HL-60 (cell line): ENCODE results near the gene DPY30.

ENCODE experiments used
- DNase-seq, 2 experiments: peaks; one replicate each; pipeline ENCODE4 v3.0.0-alpha.2; 2010 to 2020; ENCODE audit warnings: low read depth in 1 of 2, low spot score in 1 of 2
- H3K27ac ChIP-seq: fragments of 250-450 bp; sonication (Bioruptor Pico); replicated peaks from 2 replicates; pipeline ENCODE4 v1.5.1; 2020; ENCODE audit warnings: mild to moderate bottlenecking, moderate library complexity
- H3K27me3 ChIP-seq: fragments of 250-450 bp; sonication (Bioruptor Pico); 2 replicates; pipeline ENCODE4 v1.5.1; 2021; ENCODE audit warnings: mild to moderate bottlenecking, moderate library complexity; ENCODE audit not compliant: insufficient read depth, poor library complexity, severe bottlenecking
- H3K4me3 ChIP-seq: replicated peaks from 2 replicates; pipeline ENCODE4 v1.5.1; 2011; ENCODE audit warnings: mild to moderate bottlenecking, control low read depth, low read length; ENCODE audit not compliant: insufficient read depth
- CTCF ChIP-seq: IDR thresholded peaks from one replicate; pipeline ENCODE4 v1.5.1; 2011; ENCODE audit warnings: low read length, control low read depth, inconsistent platforms; ENCODE audit not compliant: insufficient read depth
- GABPA ChIP-seq: IDR thresholded peaks from 2 replicates; pipeline ENCODE4 v1.6.1; 2012; ENCODE audit warnings: low read depth
- POLR2AphosphoS5 ChIP-seq: IDR thresholded peaks from 2 replicates; pipeline ENCODE4 v1.6.1; 2012; ENCODE audit warnings: low read depth
- SPI1 ChIP-seq: IDR thresholded peaks from 2 replicates; pipeline ENCODE4 v1.6.1; 2012; ENCODE audit warnings: low read depth, mild to moderate bottlenecking, borderline replicate concordance
- TF ChIP-seq, protein P1 (sequence below): IDR thresholded peaks from 2 replicates; pipeline ENCODE4 v1.6.1; 2012; ENCODE audit warnings: low read depth; ENCODE audit not compliant: insufficient replicate concordance

DPY30 gene

DNA sequence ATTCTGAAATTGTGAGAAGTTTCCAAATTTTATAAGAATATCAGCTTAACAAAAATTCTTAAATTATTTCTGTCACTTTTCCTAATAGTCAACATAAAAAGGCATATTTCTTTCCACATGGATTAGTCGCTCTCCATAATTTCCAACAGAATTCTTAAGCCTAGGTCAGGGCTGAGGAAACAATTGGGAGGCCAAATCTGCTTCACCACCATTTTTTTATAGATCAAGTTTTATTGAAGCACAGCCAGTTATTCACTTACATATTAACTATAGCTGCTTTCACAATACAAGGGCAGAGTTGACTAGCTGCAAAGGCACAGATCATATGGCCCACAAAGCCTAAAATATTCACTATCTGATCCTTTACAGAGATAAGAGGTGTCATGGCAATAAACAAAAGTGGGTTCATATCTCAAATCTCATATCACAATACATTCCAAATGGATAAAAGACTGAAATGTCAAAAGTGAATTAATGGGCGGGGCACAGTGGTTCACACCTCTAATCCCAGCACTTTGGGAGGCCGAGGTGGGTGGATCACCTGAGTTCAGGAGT, 47.5 kb downstream of the DPY30 start:
- DNase-seq, result no peak
- no peak overlapping the region for H3K27ac ChIP-seq
- TF ChIP-seq CTCF, result no peak
- no peak for TF ChIP-seq SPI1
- no peak for TF ChIP-seq POLR2AphosphoS5
- TF ChIP-seq, protein P1, sequence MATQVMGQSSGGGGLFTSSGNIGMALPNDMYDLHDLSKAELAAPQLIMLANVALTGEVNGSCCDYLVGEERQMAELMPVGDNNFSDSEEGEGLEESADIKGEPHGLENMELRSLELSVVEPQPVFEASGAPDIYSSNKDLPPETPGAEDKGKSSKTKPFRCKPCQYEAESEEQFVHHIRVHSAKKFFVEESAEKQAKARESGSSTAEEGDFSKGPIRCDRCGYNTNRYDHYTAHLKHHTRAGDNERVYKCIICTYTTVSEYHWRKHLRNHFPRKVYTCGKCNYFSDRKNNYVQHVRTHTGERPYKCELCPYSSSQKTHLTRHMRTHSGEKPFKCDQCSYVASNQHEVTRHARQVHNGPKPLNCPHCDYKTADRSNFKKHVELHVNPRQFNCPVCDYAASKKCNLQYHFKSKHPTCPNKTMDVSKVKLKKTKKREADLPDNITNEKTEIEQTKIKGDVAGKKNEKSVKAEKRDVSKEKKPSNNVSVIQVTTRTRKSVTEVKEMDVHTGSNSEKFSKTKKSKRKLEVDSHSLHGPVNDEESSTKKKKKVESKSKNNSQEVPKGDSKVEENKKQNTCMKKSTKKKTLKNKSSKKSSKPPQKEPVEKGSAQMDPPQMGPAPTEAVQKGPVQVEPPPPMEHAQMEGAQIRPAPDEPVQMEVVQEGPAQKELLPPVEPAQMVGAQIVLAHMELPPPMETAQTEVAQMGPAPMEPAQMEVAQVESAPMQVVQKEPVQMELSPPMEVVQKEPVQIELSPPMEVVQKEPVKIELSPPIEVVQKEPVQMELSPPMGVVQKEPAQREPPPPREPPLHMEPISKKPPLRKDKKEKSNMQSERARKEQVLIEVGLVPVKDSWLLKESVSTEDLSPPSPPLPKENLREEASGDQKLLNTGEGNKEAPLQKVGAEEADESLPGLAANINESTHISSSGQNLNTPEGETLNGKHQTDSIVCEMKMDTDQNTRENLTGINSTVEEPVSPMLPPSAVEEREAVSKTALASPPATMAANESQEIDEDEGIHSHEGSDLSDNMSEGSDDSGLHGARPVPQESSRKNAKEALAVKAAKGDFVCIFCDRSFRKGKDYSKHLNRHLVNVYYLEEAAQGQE, result no peak
- TF ChIP-seq GABPA, result no peak

GRCh38 chr2:31989946-31990345, 49.7 kb downstream of the DPY30 start:
- DNase-seq, result no peak
- Histone ChIP-seq H3K27ac (no peak overlapping the region), H3K4me3 (no peak overlapping the region), H3K27me3 (no peaks in the 10 kb centered on the region)
- TF ChIP-seq SPI1 (no peak), CTCF (no peak), GABPA (no peak), POLR2AphosphoS5 (no peak)
- TF ChIP-seq, protein P1, result no peak

More for the DNA sequence above, 47.5 kb downstream of the DPY30 start:
- Histone ChIP-seq H3K4me3 (no peak overlapping the region), H3K27me3 (no peaks in the 10 kb centered on the region)

GRCh38 chr2:31987454-31988220, 52.0 kb downstream of the DPY30 start:
- DNase-seq, result no peak
- H3K27ac ChIP-seq, result no peak overlapping the region
- no peak overlapping the region for H3K4me3 ChIP-seq
- no peak for TF ChIP-seq GABPA
- TF ChIP-seq SPI1, result no peak
- TF ChIP-seq CTCF, result no peak
- TF ChIP-seq POLR2AphosphoS5, result no peak
- TF ChIP-seq, protein P1, result no peak
- no peaks in the 10 kb centered on the region for H3K27me3 ChIP-seq
